OCI-LY3 (cell line): ENCODE data around the gene SAE1.

Source experiments
- EZH2phosphoT487 ChIP-seq: fragments of 200-600 bp; shearing (Covaris generic); IDR thresholded peaks from 2 replicates; pipeline ENCODE4 v1.6.1; 2018; ENCODE audit warnings: antibody characterized with exemption, mixed run types, low read depth
- TF ChIP-seq, protein P1 (sequence below): fragments of 200-600, 300-600 bp; sonication (generic); IDR thresholded peaks from 2 replicates; pipeline ENCODE4 v1.5.1; 2014; ENCODE audit warnings: antibody characterized with exemption, low read length, low read depth

DNA sequence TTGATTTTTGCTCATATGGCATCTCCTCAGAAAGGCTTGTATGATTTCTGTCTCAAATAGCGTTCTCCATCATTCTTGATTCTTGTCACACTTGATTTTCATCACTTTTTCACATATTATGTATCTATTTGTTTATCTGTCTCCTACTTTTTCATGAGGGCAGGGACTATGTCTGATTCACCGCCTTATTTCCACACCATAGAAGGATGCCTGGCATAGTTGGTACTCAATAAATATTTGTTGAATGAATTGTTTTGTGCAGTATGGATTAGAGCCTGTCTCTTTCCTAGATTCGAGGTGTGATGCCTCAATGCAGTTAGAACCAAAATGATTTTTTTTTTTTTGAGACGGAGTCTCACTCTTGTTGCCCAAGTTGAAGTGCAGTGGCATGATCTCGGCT lies 12.1 kb downstream of the SAE1 start:
- TF ChIP-seq, protein P1, sequence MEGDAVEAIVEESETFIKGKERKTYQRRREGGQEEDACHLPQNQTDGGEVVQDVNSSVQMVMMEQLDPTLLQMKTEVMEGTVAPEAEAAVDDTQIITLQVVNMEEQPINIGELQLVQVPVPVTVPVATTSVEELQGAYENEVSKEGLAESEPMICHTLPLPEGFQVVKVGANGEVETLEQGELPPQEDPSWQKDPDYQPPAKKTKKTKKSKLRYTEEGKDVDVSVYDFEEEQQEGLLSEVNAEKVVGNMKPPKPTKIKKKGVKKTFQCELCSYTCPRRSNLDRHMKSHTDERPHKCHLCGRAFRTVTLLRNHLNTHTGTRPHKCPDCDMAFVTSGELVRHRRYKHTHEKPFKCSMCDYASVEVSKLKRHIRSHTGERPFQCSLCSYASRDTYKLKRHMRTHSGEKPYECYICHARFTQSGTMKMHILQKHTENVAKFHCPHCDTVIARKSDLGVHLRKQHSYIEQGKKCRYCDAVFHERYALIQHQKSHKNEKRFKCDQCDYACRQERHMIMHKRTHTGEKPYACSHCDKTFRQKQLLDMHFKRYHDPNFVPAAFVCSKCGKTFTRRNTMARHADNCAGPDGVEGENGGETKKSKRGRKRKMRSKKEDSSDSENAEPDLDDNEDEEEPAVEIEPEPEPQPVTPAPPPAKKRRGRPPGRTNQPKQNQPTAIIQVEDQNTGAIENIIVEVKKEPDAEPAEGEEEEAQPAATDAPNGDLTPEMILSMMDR = no peak
- no peak for TF ChIP-seq EZH2phosphoT487
